Activated CD4-positive, alpha-beta T cell treated with anti-CD3 and anti-CD28 coated beads, Interleukin-2, amount 10 ng/mL, durations not matched to agents 7 days and 5 days (primary cell): ENCODE measurements around the gene ARFGAP3. TPM values are rescaled to one million over a fixed set of nuclear protein-coding genes. Genes with fewer than 3 reads are reported as not detected.
A peak's percentile ranks its signal among the peaks of the same experiment; 100 is the strongest.

Experiments
- CTCF ChIA-PET: fragments of 350-600 bp; sonication (Branson Sonifier 250); formaldehyde crosslinking; loops from one replicate; lab custom pipeline; 2021; ENCODE audit warnings: antibody characterized with exemption; lab: Charles Lee
- POLR2A ChIA-PET: fragments of 350-600 bp; sonication (Branson Sonifier 250); formaldehyde crosslinking; loops from one replicate; lab custom pipeline; 2021; ENCODE audit warnings: antibody characterized with exemption; lab: Charles Lee
- DNase-seq: peaks from one replicate; pipeline ENCODE4 v3.0.0-alpha.2; 2020
- H3K27ac Mint-ChIP-seq: one replicate; pipeline ENCODE4 v1.8.0; 2021; ENCODE audit warnings: mild to moderate bottlenecking, moderate library complexity, mixed read lengths
- H3K27me3 Mint-ChIP-seq: one replicate; pipeline ENCODE4 v1.8.0; 2021; ENCODE audit warnings: mixed read lengths
- H3K36me3 Mint-ChIP-seq: one replicate; pipeline ENCODE4 v1.8.0; 2021; ENCODE audit warnings: low read depth, mixed read lengths
- H3K4me1 Mint-ChIP-seq: one replicate; pipeline ENCODE4 v1.8.0; 2021; ENCODE audit warnings: mixed read lengths
- H3K4me3 Mint-ChIP-seq: one replicate; pipeline ENCODE4 v1.8.0; 2021; ENCODE audit warnings: mild to moderate bottlenecking, moderate library complexity, mixed read lengths
- H3K9me3 Mint-ChIP-seq: one replicate; pipeline ENCODE4 v1.8.0; 2021; ENCODE audit warnings: mixed read lengths
- total RNA-seq, 2 experiments: library from RNA; stranded (reverse); gene quantifications; one replicate each; pipeline ENCODE4 v1.2.3, GENCODE V29; 2021

ARFGAP3 gene
- total RNA-seq, 2 experiments from 2014 or later = 23.9 to 25.5 TPM

- ChIA-PET POLR2A (no interaction called here), CTCF (interaction anchor here (1.6 kb wide), 1 partner anchor 13 kb away, joined by 5 read pairs; no protein-coding TSS in a partner anchor)
- peaks cover 82% of the 10 kb centered on the region for H3K4me1 Mint-ChIP-seq
- peak overlapping the region; percentile 38 for H3K27ac Mint-ChIP-seq
- H3K27me3 Mint-ChIP-seq = no peaks in the 10 kb centered on the region
- DNase-seq = no peak
- H3K4me3 Mint-ChIP-seq = no peak overlapping the region
- peaks cover 11% of the 10 kb centered on the region for H3K36me3 Mint-ChIP-seq
- no peaks in the 10 kb centered on the region for H3K9me3 Mint-ChIP-seq
These were observed 35.1 kb upstream of the ARFGAP3 start for GRCh38 chr22:42892156-42892555.

GRCh38 chr22:42891696-42892095 is 34.6 kb upstream of the ARFGAP3 start:
- ChIA-PET CTCF (interaction anchor here (0.8 kb wide), 1 partner anchor 163 kb away, joined by 3 read pairs; no protein-coding TSS in a partner anchor), POLR2A (no interaction called here)
- Mint-ChIP-seq H3K4me1 (peaks cover 80% of the 10 kb centered on the region), H3K27me3 (no peaks in the 10 kb centered on the region), H3K27ac (peak overlapping the region; percentile 38), H3K36me3 (peaks cover 11% of the 10 kb centered on the region), H3K4me3 (no peak overlapping the region), H3K9me3 (no peaks in the 10 kb centered on the region)
- DNase-seq = no peak

DNA sequence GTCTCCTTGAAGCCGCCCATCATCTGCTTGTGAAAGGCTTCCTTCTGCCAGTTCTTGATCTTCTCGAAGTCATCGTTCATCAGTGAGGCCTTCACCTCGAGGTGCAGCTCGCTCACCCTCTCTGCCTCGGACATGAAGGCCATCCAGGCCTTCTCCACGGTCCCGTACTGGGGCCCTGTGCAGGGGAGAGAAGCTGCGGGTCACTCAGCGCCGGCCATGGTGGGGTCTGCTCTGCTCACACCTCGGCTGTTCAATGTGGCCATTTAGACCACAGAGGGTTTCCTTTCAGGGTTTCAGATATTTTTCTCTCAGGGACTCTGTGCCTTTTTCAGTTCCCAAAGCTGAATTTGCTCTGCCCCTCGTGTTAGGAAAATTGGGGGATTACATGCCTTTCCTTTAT is 33.9 kb upstream of the ARFGAP3 start:
- DNase-seq = no peak
- Mint-ChIP-seq H3K4me1 (peaks cover 73% of the 10 kb centered on the region), H3K36me3 (peaks cover 11% of the 10 kb centered on the region), H3K4me3 (no peak overlapping the region), H3K27me3 (no peaks in the 10 kb centered on the region), H3K27ac (no peak overlapping the region), H3K9me3 (no peaks in the 10 kb centered on the region)
- CTCF ChIA-PET = interaction anchor here (0.8 kb wide), 1 partner anchor 164 kb away, joined by 3 read pairs; no protein-coding TSS in a partner anchor
- POLR2A ChIA-PET = no interaction called here

GRCh38 chr22:42889304-42889703 is 32.2 kb upstream of the ARFGAP3 start:
- ChIA-PET CTCF (no interaction called here), POLR2A (no interaction called here)
- peak overlapping the region; percentile 48 for H3K27ac Mint-ChIP-seq
- H3K36me3 Mint-ChIP-seq = peaks cover 14% of the 10 kb centered on the region
- H3K9me3 Mint-ChIP-seq = no peaks in the 10 kb centered on the region
- DNase-seq = no peak
- no peaks in the 10 kb centered on the region for H3K27me3 Mint-ChIP-seq
- no peak overlapping the region for H3K4me3 Mint-ChIP-seq
- peaks cover 56% of the 10 kb centered on the region for H3K4me1 Mint-ChIP-seq

DNA sequence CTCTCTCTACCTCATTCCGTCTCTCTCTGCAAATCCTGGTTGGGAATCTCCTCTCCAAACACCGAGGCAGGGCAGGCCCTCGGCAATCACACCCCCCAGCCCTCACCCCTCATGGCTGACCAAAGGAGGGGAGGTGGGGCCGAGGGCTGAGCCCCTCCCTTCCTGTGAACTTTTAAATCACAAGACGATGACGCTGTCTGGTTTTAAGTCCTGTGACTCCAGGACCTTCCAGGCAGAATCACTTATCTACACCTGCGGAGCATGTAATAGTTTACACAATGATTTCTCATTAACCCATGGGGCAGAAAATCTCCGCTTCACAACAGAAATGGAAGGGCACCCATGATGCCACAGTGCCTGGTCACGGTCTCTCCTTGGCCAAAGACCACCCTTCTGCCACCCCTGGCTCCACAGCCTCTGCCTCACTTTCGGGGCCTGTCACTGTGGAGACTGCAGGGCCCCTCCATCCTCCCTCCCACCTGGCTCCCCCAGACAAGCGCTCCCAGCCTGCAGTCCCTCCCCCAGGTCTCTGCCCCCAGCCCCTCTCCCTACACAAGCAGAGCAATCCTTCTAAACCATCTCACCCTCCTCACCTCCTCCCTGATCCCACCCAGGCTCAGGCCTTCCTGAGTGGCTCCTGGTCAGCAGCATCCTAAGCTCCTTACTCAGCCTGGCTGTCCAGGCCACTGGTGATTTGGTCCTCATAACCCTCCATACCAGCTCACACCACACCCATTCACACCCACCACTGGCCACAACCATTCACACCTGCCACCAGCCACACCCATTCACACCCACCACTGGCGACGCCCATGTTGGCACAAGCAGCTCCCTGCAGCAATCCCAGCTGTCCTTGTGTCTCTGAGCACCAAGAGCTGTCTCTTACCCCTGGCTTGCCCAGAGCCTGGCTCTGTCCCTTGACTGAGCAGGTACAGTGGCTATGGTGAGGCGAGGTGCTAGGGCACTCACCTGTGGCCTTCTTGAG is 30.7 kb upstream of the ARFGAP3 start:
- Mint-ChIP-seq H3K27me3 (no peaks in the 10 kb centered on the region), H3K4me1 (peaks cover 47% of the 10 kb centered on the region), H3K36me3 (peaks cover 18% of the 10 kb centered on the region), H3K27ac (no peak overlapping the region), H3K9me3 (no peaks in the 10 kb centered on the region), H3K4me3 (no peak overlapping the region)
- POLR2A ChIA-PET = no interaction called here
- CTCF ChIA-PET = interaction anchor here (0.7 to 0.9 kb wide), 2 partner anchors 20 to 33 kb away, joined by 3 to 4 read pairs; no protein-coding TSS in a partner anchor
- DNase-seq = no peak

- H3K27ac Mint-ChIP-seq = no peak overlapping the region
- POLR2A ChIA-PET = no interaction called here
These were observed 30.0 kb upstream of the ARFGAP3 start for GRCh38 chr22:42887120-42887519.

DNA sequence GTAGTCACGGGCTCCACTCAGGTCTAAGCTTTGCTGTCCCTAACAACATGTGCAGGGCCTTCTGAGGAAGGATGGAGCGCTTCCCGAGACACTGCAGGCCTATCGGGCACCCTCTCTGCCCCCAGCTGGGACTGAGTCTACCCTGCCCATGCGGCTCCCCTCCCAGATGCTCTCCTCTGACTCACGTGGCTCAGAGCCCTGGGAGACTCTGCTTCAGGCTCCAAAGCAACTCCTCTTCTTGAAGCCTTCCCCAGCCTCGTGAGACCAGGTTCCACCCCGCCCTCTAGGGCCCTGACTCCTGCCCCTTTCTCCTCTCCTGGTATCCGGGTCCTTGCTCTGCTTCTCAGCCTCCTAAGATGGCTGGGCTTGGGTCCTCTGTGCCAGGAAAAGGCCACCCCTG is 28.4 kb upstream of the ARFGAP3 start:
- CTCF ChIA-PET = interaction anchor here (1.9 kb wide), 1 partner anchor 18 kb away, joined by 5 read pairs; no protein-coding TSS in a partner anchor
- POLR2A ChIA-PET = no interaction called here

More at GRCh38 chr22:42887120-42887519, 30.0 kb upstream of the ARFGAP3 start:
- DNase-seq = no peak
- H3K36me3 Mint-ChIP-seq = peaks cover 19% of the 10 kb centered on the region
- no peaks in the 10 kb centered on the region for H3K27me3 Mint-ChIP-seq
- H3K4me3 Mint-ChIP-seq = no peak overlapping the region
- H3K4me1 Mint-ChIP-seq = peaks cover 44% of the 10 kb centered on the region
- no peaks in the 10 kb centered on the region for H3K9me3 Mint-ChIP-seq
- CTCF ChIA-PET = no interaction called here

DNA sequence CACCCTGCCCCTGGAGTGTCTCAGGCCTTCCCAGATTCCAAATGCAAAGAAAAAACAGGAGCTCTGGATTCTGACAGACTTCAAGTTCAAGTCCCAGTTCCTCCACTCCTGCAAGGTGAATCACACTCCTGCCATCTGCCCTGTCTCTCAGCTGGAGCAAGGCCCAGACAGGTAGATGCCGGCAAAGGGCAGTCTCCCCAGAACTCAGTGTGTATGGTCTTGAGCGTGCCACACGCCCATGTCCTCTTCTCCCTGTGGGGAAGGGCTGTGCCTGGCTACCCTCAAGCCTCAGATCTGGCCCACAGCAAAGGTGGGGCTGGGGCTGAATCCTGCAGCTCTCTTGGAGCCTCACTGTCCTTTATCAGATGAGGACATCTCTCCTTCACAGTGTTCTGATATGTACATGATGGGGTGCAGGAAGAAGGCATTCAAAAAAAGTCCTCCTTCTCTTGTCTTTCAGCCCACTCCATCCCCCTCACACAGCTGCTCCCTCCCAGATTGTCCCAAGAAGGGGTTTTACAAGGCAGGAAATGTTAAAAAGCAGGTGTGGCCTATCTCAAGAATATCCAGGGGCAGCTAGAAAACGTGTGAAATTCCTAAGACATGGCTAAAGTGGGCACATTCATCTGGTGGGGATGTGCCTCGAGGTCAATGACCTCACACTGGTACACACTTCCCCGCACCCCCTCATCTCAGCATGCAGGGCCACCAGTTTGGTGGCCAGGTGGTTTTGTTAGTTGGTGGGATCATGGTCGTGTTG is 27.7 kb upstream of the ARFGAP3 start:
- no peaks in the 10 kb centered on the region for H3K27me3 Mint-ChIP-seq
- H3K4me3 Mint-ChIP-seq = no peak overlapping the region
- POLR2A ChIA-PET = no interaction called here
- H3K9me3 Mint-ChIP-seq = no peaks in the 10 kb centered on the region
- CTCF ChIA-PET = interaction anchor here (1.9 kb wide), 1 partner anchor 17 kb away, joined by 5 read pairs; no protein-coding TSS in a partner anchor
- no peak for DNase-seq
- H3K36me3 Mint-ChIP-seq = peaks cover 17% of the 10 kb centered on the region
- H3K27ac Mint-ChIP-seq = no peak overlapping the region
- H3K4me1 Mint-ChIP-seq = peaks cover 24% of the 10 kb centered on the region

More for the DNA sequence above, 28.4 kb upstream of the ARFGAP3 start:
- Mint-ChIP-seq H3K27me3 (no peaks in the 10 kb centered on the region), H3K36me3 (peaks cover 17% of the 10 kb centered on the region), H3K27ac (no peak overlapping the region), H3K4me3 (no peak overlapping the region), H3K4me1 (peaks cover 29% of the 10 kb centered on the region), H3K9me3 (no peaks in the 10 kb centered on the region)
- DNase-seq = no peak

GRCh38 chr22:42883970-42884369 is 26.9 kb upstream of the ARFGAP3 start:
- no peaks in the 10 kb centered on the region for H3K9me3 Mint-ChIP-seq
- POLR2A ChIA-PET = no interaction called here
- H3K27ac Mint-ChIP-seq = no peak overlapping the region
- CTCF ChIA-PET = interaction anchor here (0.5 to 1.1 kb wide), 2 partner anchors 22 to 1394 kb away, joined by 3 to 4 read pairs; no protein-coding TSS in a partner anchor
- H3K36me3 Mint-ChIP-seq = peaks cover 13% of the 10 kb centered on the region
- peaks cover 16% of the 10 kb centered on the region for H3K4me1 Mint-ChIP-seq
- H3K27me3 Mint-ChIP-seq = no peaks in the 10 kb centered on the region
- H3K4me3 Mint-ChIP-seq = no peak overlapping the region
- DNase-seq = no peak

GRCh38 chr22:42883121-42883520 is 26.0 kb upstream of the ARFGAP3 start:
- Mint-ChIP-seq H3K36me3 (peaks cover 12% of the 10 kb centered on the region), H3K9me3 (no peaks in the 10 kb centered on the region), H3K4me3 (no peak overlapping the region), H3K27ac (no peak overlapping the region), H3K4me1 (peaks cover 7% of the 10 kb centered on the region), H3K27me3 (no peaks in the 10 kb centered on the region)
- ChIA-PET CTCF (interaction anchor here (1.1 kb wide), 1 partner anchor 21 kb away, joined by 4 read pairs; no protein-coding TSS in a partner anchor), POLR2A (no interaction called here)
- no peak for DNase-seq

GRCh38 chr22:42881982-42882656 is 25.0 kb upstream of the ARFGAP3 start:
- ChIA-PET POLR2A (no interaction called here), CTCF (interaction anchor here (0.5 to 1.0 kb wide), 3 partner anchors 15 to 105 kb away, joined by 3 to 4 read pairs (median 3); no protein-coding TSS in a partner anchor)
- Mint-ChIP-seq H3K36me3 (peaks cover 8% of the 10 kb centered on the region), H3K9me3 (no peaks in the 10 kb centered on the region), H3K27ac (no peak overlapping the region), H3K27me3 (no peaks in the 10 kb centered on the region), H3K4me1 (no peaks in the 10 kb centered on the region), H3K4me3 (no peak overlapping the region)
- no peak for DNase-seq

GRCh38 chr22:42881298-42881697 is 24.2 kb upstream of the ARFGAP3 start:
- Mint-ChIP-seq H3K4me1 (no peaks in the 10 kb centered on the region), H3K36me3 (peaks cover 8% of the 10 kb centered on the region), H3K27me3 (no peaks in the 10 kb centered on the region), H3K4me3 (no peak overlapping the region), H3K27ac (no peak overlapping the region), H3K9me3 (no peaks in the 10 kb centered on the region)
- CTCF ChIA-PET = interaction anchor here (0.9 kb wide), 1 partner anchor 28 kb away, joined by 3 read pairs; no protein-coding TSS in a partner anchor
- POLR2A ChIA-PET = no interaction called here
- no peak for DNase-seq
